WTC11 (cell line): ENCODE measurements around the gene SDHAF1. TPM values are rescaled to one million over a fixed set of nuclear protein-coding genes. Genes with fewer than 3 reads are reported as not detected.
A peak's percentile ranks its signal among the peaks of the same experiment; 100 is the strongest.

Source experiments
- ATF3 ChIP-seq: sonication (generic); formaldehyde crosslinking; conservative IDR thresholded peaks from 2 replicates; pipeline ENCODE4 v1.8.1; 2022; ENCODE audit warnings: mild to moderate bottlenecking, missing genetic modification reagents
- ELF4 ChIP-seq: sonication (generic); formaldehyde crosslinking; IDR thresholded peaks from 2 replicates; pipeline ENCODE4 v1.8.1; 2022; ENCODE audit warnings: low read depth, mild to moderate bottlenecking, moderate library complexity, missing genetic modification reagents
- FOXJ3 ChIP-seq: sonication (generic); formaldehyde crosslinking; IDR thresholded peaks from 2 replicates; pipeline ENCODE4 v1.9.0; 2021; ENCODE audit warnings: missing genetic modification reagents, mild to moderate bottlenecking, borderline replicate concordance
- KAT7 ChIP-seq: sonication (generic); formaldehyde crosslinking; IDR thresholded peaks from 2 replicates; pipeline ENCODE4 v1.8.1; 2023; ENCODE audit warnings: missing genetic modification reagents, mild to moderate bottlenecking, borderline replicate concordance
- TEAD1 ChIP-seq: sonication (generic); formaldehyde crosslinking; IDR thresholded peaks from 2 replicates; pipeline ENCODE4 v1.8.0; 2022; ENCODE audit warnings: mild to moderate bottlenecking, missing genetic modification reagents
- TEAD4 ChIP-seq: sonication (generic); formaldehyde crosslinking; IDR thresholded peaks from 2 replicates; pipeline ENCODE4 v1.8.0; 2022; ENCODE audit warnings: mild to moderate bottlenecking, missing genetic modification reagents
- TP53 ChIP-seq: sonication (generic); formaldehyde crosslinking; IDR thresholded peaks from 2 replicates; pipeline ENCODE4 v1.8.1; 2023; ENCODE audit warnings: mild to moderate bottlenecking, missing genetic modification reagents
- USF2 ChIP-seq: sonication (generic); formaldehyde crosslinking; IDR thresholded peaks from 2 replicates; pipeline ENCODE4 v1.8.1; 2023; ENCODE audit warnings: mild to moderate bottlenecking, missing genetic modification reagents, moderate library complexity
- ZNF219 ChIP-seq: sonication (generic); formaldehyde crosslinking; IDR thresholded peaks from 2 replicates; pipeline ENCODE4 v1.8.0; 2023; ENCODE audit warnings: missing genetic modification reagents, mild to moderate bottlenecking, borderline replicate concordance
- ZNF281 ChIP-seq: sonication (generic); formaldehyde crosslinking; IDR thresholded peaks from 2 replicates; pipeline ENCODE4 v1.8.0; 2023; ENCODE audit warnings: mild to moderate bottlenecking, missing genetic modification reagents
- total RNA-seq: library from RNA; stranded (reverse); gene quantifications from 3 replicates; pipeline ENCODE4 v1.2.3, GENCODE V29; 2021
- TF ChIP-seq, protein P1 (sequence below): sonication (generic); formaldehyde crosslinking; IDR thresholded peaks from 2 replicates; pipeline ENCODE4 v1.8.1; 2023; ENCODE audit warnings: mild to moderate bottlenecking, missing genetic modification reagents, moderate library complexity
- TF ChIP-seq, protein P2 (sequence below): sonication (generic); formaldehyde crosslinking; IDR thresholded peaks from 2 replicates; pipeline ENCODE4 v1.8.1; 2022; ENCODE audit warnings: missing genetic modification reagents, borderline replicate concordance
- TF ChIP-seq, protein P3 (sequence below): sonication (generic); formaldehyde crosslinking; conservative IDR thresholded peaks from 2 replicates; pipeline ENCODE4 v1.8.1; 2023; ENCODE audit warnings: mild to moderate bottlenecking, low read depth, missing genetic modification reagents, moderate library complexity
- TF ChIP-seq, protein P4 (sequence below): sonication (generic); formaldehyde crosslinking; IDR thresholded peaks from 2 replicates; pipeline ENCODE4 v1.8.0; 2022; ENCODE audit warnings: mild to moderate bottlenecking, missing genetic modification reagents
- TF ChIP-seq, protein P5 (sequence below): sonication (generic); formaldehyde crosslinking; IDR thresholded peaks from 2 replicates; pipeline ENCODE4 v1.8.0; 2022; ENCODE audit warnings: mild to moderate bottlenecking, missing genetic modification reagents
- TF ChIP-seq, protein P6 (sequence below): fragments of 250-450 bp; sonication (Bioruptor Pico); IDR thresholded peaks from 2 replicates; pipeline ENCODE4 v1.9.0; 2021; ENCODE audit warnings: mild to moderate bottlenecking, borderline replicate concordance
- TF ChIP-seq, protein P7 (sequence below): sonication (generic); formaldehyde crosslinking; IDR thresholded peaks from 2 replicates; pipeline ENCODE4 v1.8.0; 2022; ENCODE audit warnings: mild to moderate bottlenecking, missing genetic modification reagents
- TF ChIP-seq, protein P8 (sequence below): fragments of 250-450 bp; sonication (Bioruptor Pico); IDR thresholded peaks from 2 replicates; pipeline ENCODE4 v2.1.2; 2022; ENCODE audit warnings: mild to moderate bottlenecking, moderate library complexity

Gene SDHAF1
- total RNA-seq, 1 experiment from 2014 or later = 20.8 TPM

DNA sequence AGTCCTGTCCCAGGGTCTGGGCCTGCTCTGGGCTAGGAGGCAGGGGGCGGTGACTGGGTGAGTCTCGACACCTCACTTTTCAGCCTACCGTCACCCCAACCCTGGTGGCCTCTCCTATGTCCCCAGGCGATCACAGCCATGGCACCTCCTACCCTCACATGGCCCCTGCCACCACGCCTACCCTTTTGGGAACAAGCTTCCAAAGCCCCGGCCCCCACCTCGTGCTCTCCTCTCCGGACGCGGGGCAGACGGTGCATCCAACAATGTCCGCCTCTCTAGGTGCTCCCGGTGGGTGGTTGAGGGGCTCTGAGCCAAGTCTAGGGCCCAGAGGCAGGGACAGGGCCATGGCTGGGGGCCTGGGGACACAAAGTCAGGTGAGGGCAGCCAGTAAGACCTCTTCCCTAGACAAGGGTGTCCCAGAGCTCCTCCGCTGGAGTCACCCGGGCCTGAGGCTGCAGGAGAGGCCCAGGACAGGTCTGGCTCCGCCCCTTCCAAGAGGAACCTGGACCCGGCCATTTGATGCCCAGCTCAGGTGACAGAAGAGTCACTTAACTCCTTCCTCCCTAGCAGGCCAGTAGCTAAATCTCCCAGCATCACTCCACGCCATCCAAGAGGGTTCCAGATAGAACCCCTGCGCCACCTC is 13.5 kb downstream of the SDHAF1 start, which contains the start of gene SYNE4 (continued):
- no peak for TF ChIP-seq ZNF219 (CRISPR knock-in tag)
- no peak for TF ChIP-seq ZNF281 (CRISPR knock-in tag)
- TF ChIP-seq, protein P1, sequence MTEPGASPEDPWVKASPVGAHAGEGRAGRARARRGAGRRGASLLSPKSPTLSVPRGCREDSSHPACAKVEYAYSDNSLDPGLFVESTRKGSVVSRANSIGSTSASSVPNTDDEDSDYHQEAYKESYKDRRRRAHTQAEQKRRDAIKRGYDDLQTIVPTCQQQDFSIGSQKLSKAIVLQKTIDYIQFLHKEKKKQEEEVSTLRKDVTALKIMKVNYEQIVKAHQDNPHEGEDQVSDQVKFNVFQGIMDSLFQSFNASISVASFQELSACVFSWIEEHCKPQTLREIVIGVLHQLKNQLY (CRISPR knock-in tag) = no peak
- TF ChIP-seq FOXJ3 (CRISPR knock-in tag) = no peak
- TF ChIP-seq, protein P2, sequence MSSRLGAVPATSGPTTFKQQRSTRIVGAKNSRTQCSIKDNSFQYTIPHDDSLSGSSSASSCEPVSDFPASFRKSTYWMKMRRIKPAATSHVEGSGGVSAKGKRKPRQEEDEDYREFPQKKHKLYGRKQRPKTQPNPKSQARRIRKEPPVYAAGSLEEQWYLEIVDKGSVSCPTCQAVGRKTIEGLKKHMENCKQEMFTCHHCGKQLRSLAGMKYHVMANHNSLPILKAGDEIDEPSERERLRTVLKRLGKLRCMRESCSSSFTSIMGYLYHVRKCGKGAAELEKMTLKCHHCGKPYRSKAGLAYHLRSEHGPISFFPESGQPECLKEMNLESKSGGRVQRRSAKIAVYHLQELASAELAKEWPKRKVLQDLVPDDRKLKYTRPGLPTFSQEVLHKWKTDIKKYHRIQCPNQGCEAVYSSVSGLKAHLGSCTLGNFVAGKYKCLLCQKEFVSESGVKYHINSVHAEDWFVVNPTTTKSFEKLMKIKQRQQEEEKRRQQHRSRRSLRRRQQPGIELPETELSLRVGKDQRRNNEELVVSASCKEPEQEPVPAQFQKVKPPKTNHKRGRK (CRISPR knock-in tag) = no peak
- TF ChIP-seq ATF3 (CRISPR knock-in tag) = no peak
- TF ChIP-seq KAT7 (CRISPR knock-in tag) = no peak
- TF ChIP-seq USF2 (CRISPR knock-in tag) = peak; percentile 60
- no peak for TF ChIP-seq TEAD1 (CRISPR knock-in tag)
- TF ChIP-seq, protein P3, sequence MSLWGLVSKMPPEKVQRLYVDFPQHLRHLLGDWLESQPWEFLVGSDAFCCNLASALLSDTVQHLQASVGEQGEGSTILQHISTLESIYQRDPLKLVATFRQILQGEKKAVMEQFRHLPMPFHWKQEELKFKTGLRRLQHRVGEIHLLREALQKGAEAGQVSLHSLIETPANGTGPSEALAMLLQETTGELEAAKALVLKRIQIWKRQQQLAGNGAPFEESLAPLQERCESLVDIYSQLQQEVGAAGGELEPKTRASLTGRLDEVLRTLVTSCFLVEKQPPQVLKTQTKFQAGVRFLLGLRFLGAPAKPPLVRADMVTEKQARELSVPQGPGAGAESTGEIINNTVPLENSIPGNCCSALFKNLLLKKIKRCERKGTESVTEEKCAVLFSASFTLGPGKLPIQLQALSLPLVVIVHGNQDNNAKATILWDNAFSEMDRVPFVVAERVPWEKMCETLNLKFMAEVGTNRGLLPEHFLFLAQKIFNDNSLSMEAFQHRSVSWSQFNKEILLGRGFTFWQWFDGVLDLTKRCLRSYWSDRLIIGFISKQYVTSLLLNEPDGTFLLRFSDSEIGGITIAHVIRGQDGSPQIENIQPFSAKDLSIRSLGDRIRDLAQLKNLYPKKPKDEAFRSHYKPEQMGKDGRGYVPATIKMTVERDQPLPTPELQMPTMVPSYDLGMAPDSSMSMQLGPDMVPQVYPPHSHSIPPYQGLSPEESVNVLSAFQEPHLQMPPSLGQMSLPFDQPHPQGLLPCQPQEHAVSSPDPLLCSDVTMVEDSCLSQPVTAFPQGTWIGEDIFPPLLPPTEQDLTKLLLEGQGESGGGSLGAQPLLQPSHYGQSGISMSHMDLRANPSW = no peak
- TF ChIP-seq, protein P4, sequence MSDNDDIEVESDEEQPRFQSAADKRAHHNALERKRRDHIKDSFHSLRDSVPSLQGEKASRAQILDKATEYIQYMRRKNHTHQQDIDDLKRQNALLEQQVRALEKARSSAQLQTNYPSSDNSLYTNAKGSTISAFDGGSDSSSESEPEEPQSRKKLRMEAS (CRISPR knock-in tag) = peak; percentile 72
- no peak for TF ChIP-seq ELF4 (CRISPR knock-in tag)
- TF ChIP-seq, protein P5, sequence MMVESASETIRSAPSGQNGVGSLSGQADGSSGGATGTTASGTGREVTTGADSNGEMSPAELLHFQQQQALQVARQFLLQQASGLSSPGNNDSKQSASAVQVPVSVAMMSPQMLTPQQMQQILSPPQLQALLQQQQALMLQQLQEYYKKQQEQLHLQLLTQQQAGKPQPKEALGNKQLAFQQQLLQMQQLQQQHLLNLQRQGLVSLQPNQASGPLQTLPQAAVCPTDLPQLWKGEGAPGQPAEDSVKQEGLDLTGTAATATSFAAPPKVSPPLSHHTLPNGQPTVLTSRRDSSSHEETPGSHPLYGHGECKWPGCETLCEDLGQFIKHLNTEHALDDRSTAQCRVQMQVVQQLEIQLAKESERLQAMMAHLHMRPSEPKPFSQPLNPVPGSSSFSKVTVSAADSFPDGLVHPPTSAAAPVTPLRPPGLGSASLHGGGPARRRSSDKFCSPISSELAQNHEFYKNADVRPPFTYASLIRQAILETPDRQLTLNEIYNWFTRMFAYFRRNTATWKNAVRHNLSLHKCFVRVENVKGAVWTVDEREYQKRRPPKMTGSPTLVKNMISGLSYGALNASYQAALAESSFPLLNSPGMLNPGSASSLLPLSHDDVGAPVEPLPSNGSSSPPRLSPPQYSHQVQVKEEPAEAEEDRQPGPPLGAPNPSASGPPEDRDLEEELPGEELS = 0 out of 2 replicates have a peak, but pooled peaks have one; percentile 37
- TF ChIP-seq, protein P6, sequence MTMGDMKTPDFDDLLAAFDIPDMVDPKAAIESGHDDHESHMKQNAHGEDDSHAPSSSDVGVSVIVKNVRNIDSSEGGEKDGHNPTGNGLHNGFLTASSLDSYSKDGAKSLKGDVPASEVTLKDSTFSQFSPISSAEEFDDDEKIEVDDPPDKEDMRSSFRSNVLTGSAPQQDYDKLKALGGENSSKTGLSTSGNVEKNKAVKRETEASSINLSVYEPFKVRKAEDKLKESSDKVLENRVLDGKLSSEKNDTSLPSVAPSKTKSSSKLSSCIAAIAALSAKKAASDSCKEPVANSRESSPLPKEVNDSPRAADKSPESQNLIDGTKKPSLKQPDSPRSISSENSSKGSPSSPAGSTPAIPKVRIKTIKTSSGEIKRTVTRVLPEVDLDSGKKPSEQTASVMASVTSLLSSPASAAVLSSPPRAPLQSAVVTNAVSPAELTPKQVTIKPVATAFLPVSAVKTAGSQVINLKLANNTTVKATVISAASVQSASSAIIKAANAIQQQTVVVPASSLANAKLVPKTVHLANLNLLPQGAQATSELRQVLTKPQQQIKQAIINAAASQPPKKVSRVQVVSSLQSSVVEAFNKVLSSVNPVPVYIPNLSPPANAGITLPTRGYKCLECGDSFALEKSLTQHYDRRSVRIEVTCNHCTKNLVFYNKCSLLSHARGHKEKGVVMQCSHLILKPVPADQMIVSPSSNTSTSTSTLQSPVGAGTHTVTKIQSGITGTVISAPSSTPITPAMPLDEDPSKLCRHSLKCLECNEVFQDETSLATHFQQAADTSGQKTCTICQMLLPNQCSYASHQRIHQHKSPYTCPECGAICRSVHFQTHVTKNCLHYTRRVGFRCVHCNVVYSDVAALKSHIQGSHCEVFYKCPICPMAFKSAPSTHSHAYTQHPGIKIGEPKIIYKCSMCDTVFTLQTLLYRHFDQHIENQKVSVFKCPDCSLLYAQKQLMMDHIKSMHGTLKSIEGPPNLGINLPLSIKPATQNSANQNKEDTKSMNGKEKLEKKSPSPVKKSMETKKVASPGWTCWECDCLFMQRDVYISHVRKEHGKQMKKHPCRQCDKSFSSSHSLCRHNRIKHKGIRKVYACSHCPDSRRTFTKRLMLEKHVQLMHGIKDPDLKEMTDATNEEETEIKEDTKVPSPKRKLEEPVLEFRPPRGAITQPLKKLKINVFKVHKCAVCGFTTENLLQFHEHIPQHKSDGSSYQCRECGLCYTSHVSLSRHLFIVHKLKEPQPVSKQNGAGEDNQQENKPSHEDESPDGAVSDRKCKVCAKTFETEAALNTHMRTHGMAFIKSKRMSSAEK = no peak
- TF ChIP-seq TP53 (CRISPR knock-in tag) = 0 out of 2 replicates have a peak, but pooled peaks have one; percentile 8
- TF ChIP-seq, protein P7, sequence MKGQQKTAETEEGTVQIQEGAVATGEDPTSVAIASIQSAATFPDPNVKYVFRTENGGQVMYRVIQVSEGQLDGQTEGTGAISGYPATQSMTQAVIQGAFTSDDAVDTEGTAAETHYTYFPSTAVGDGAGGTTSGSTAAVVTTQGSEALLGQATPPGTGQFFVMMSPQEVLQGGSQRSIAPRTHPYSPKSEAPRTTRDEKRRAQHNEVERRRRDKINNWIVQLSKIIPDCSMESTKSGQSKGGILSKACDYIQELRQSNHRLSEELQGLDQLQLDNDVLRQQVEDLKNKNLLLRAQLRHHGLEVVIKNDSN (CRISPR knock-in tag) = peak; percentile 58; the same call in 1 of the 2 replicates
- TF ChIP-seq TEAD4 (CRISPR knock-in tag) = no peak
- TF ChIP-seq, protein P8, sequence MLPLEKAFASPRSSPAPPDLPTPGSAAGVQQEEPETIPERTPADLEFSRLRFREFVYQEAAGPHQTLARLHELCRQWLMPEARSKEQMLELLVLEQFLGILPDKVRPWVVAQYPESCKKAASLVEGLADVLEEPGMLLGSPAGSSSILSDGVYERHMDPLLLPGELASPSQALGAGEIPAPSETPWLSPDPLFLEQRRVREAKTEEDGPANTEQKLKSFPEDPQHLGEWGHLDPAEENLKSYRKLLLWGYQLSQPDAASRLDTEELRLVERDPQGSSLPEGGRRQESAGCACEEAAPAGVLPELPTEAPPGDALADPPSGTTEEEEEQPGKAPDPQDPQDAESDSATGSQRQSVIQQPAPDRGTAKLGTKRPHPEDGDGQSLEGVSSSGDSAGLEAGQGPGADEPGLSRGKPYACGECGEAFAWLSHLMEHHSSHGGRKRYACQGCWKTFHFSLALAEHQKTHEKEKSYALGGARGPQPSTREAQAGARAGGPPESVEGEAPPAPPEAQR = no peak
